Natural killer cell (primary cell): ENCODE measurements around the gene SEMA5A. TPM values are rescaled to one million over a fixed set of nuclear protein-coding genes. Genes with fewer than 3 reads are reported as not detected.

Experiments used
- ATAC-seq, 3 donors: fragments of 150-1000 bp in 2 of 3; fragments of 200-7000 bp in 1 of 3; cut with Tn5 transposase; 1 replicate in 1 of 3; 2 replicates in 2 of 3; pipeline ENCODE4 v1.10.0; 2021; ENCODE audit warnings: mild to moderate bottlenecking in 2 of 3, moderate library complexity in 2 of 3
- DNase-seq, 2 donors: peaks; one replicate each; pipeline versions ENCODE4 v3.0.0 to v3.0.0-alpha.2; 2013 to 2021; ENCODE audit warnings: mixed read lengths in 1 of 2
- H3K27ac ChIP-seq: one replicate; pipeline ENCODE4 v1.5.1; 2013; ENCODE audit warnings: mild to moderate bottlenecking, low read length
- H3K27me3 ChIP-seq: one replicate; pipeline ENCODE4 v1.6.1; 2013; ENCODE audit warnings: low read length; ENCODE audit not compliant: control insufficient read depth, insufficient read depth
- H3K36me3 ChIP-seq: one replicate; pipeline ENCODE4 v1.6.1; 2013; ENCODE audit warnings: low read length; ENCODE audit not compliant: control insufficient read depth, insufficient read depth
- H3K4me1 ChIP-seq: one replicate; pipeline ENCODE4 v1.6.1; 2013; ENCODE audit warnings: low read length; ENCODE audit not compliant: control insufficient read depth, insufficient read depth
- H3K4me3 ChIP-seq: one replicate; pipeline ENCODE4 v1.5.1; 2013; ENCODE audit warnings: low read length
- H3K9me3 ChIP-seq: one replicate; pipeline ENCODE4 v1.6.1; 2013; ENCODE audit warnings: low read length; ENCODE audit not compliant: control insufficient read depth, insufficient read depth
- H3K27ac Mint-ChIP-seq, 2 donors: one replicate each; pipeline ENCODE4 v1.8.0; 2022; ENCODE audit warnings: mild to moderate bottlenecking in 2 of 2, mixed read lengths in 2 of 2, moderate library complexity in 1 of 2
- H3K27me3 Mint-ChIP-seq, 2 donors: one replicate each; pipeline ENCODE4 v1.8.0; 2022; ENCODE audit warnings: low read depth in 2 of 2, mixed read lengths in 2 of 2
- H3K36me3 Mint-ChIP-seq: one replicate; pipeline ENCODE4 v1.8.0; 2022; ENCODE audit warnings: mixed read lengths
- H3K4me1 Mint-ChIP-seq, 2 donors: one replicate each; pipeline ENCODE4 v1.8.0; 2022; ENCODE audit warnings: mixed read lengths in 2 of 2
- H3K4me3 Mint-ChIP-seq: one replicate; pipeline ENCODE4 v1.8.0; 2022; ENCODE audit warnings: mild to moderate bottlenecking, moderate library complexity, mixed read lengths
- H3K9me3 Mint-ChIP-seq, 2 donors: one replicate each; pipeline ENCODE4 v1.8.0; 2022; ENCODE audit warnings: mixed read lengths in 2 of 2
- WGBS: methylation state at CpG from one replicate; pipeline ENCODE4 v1.1.7; 2013; ENCODE audit warnings: missing lambda C conversion rate; ENCODE audit not compliant: insufficient coverage; 5-methylcytosine and 5-hydroxymethylcytosine counted together
- intact Hi-C: fragments of 100-400 bp; cut with micrococcal nuclease; formaldehyde crosslinking; loops from one replicate; pipeline ENCODE4 v1.14.2; 2022
- total RNA-seq, 4 donors: library from RNA; stranded (reverse); fragments of 120-200 nt in 1 of 4; gene quantifications; one replicate each; pipeline versions ENCODE4 v1.2.3 to v1.2.4, GENCODE V29; 2013 to 2022
- TF ChIP-seq, protein P1 (sequence below): fragments of 200-600 bp; IDR thresholded peaks from one replicate; pipeline ENCODE4 v1.8.0; 2022; ENCODE audit warnings: antibody characterized with exemption

The SEMA5A gene
- total RNA-seq, 3 donors from 2014 or later (not counting 1 experiment from before 2014, with no cell fraction given), result 0.15 TPM; not detected in 2

- Histone ChIP-seq H3K4me3 (no peak overlapping the region), H3K4me1 (no peaks in the 10 kb centered on the region), H3K9me3 (no peaks in the 10 kb centered on the region), H3K36me3 (no peaks in the 10 kb centered on the region), H3K27me3 (no peaks in the 10 kb centered on the region), H3K27ac (no peak overlapping the region)
- Mint-ChIP-seq H3K4me3 (no peak overlapping the region), H3K36me3 (no peaks in the 10 kb centered on the region), H3K27ac (no peak overlapping the region), H3K9me3 (peaks cover 0 to 8% of the 10 kb centered on the region in 2 donors), H3K4me1 (no peaks in the 10 kb centered on the region), H3K27me3 (no peaks in the 10 kb centered on the region)
- 90% methylated on average over 8 of the region's 9 CpGs for WGBS
- intact Hi-C loops, result no loop called here
- no peak for ATAC-seq
- TF ChIP-seq, protein P1, sequence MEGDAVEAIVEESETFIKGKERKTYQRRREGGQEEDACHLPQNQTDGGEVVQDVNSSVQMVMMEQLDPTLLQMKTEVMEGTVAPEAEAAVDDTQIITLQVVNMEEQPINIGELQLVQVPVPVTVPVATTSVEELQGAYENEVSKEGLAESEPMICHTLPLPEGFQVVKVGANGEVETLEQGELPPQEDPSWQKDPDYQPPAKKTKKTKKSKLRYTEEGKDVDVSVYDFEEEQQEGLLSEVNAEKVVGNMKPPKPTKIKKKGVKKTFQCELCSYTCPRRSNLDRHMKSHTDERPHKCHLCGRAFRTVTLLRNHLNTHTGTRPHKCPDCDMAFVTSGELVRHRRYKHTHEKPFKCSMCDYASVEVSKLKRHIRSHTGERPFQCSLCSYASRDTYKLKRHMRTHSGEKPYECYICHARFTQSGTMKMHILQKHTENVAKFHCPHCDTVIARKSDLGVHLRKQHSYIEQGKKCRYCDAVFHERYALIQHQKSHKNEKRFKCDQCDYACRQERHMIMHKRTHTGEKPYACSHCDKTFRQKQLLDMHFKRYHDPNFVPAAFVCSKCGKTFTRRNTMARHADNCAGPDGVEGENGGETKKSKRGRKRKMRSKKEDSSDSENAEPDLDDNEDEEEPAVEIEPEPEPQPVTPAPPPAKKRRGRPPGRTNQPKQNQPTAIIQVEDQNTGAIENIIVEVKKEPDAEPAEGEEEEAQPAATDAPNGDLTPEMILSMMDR, result no peak
- DNase-seq, result no peak
These were observed 304.2 kb downstream of the SEMA5A start for GRCh38 chr5:9241479-9242305.

GRCh38 chr5:9240431-9240830 lies 305.4 kb downstream of the SEMA5A start:
- no peak overlapping the region for H3K4me3 ChIP-seq
- H3K9me3 ChIP-seq, result no peaks in the 10 kb centered on the region
- TF ChIP-seq, protein P1, result no peak
- WGBS, result 73% methylated on average over 2 of the region's 2 CpGs
- H3K4me1 ChIP-seq, result no peaks in the 10 kb centered on the region
- no peaks in the 10 kb centered on the region for H3K36me3 ChIP-seq
- intact Hi-C loops, result no loop called here
- Mint-ChIP-seq H3K27me3 (no peaks in the 10 kb centered on the region), H3K4me1 (no peaks in the 10 kb centered on the region), H3K9me3 (peaks cover 3 to 4% of the 10 kb centered on the region in 2 donors), H3K36me3 (no peaks in the 10 kb centered on the region), H3K4me3 (no peak overlapping the region), H3K27ac (no peak overlapping the region)
- no peaks in the 10 kb centered on the region for H3K27me3 ChIP-seq
- no peak overlapping the region for H3K27ac ChIP-seq
- DNase-seq, result no peak
- no peak for ATAC-seq

GRCh38 chr5:9239626-9240025 lies 306.2 kb downstream of the SEMA5A start:
- WGBS, result no CpG with 5 or more reads among the region's 2 CpGs
- no peaks in the 10 kb centered on the region for H3K9me3 ChIP-seq
- no peaks in the 10 kb centered on the region for H3K36me3 ChIP-seq
- TF ChIP-seq, protein P1, result no peak
- H3K4me1 Mint-ChIP-seq, result no peaks in the 10 kb centered on the region
- no peak overlapping the region for H3K4me3 Mint-ChIP-seq
- H3K27ac Mint-ChIP-seq, result no peak overlapping the region
- DNase-seq (no peak), ATAC-seq (no peak)
- H3K9me3 Mint-ChIP-seq, result peaks cover 3 to 4% of the 10 kb centered on the region in 2 donors
- H3K4me1 ChIP-seq, result no peaks in the 10 kb centered on the region
- H3K27me3 Mint-ChIP-seq, result no peaks in the 10 kb centered on the region
- H3K36me3 Mint-ChIP-seq, result no peaks in the 10 kb centered on the region
- no peaks in the 10 kb centered on the region for H3K27me3 ChIP-seq
- H3K27ac ChIP-seq, result no peak overlapping the region
- H3K4me3 ChIP-seq, result no peak overlapping the region
- intact Hi-C loops, result no loop called here

DNA sequence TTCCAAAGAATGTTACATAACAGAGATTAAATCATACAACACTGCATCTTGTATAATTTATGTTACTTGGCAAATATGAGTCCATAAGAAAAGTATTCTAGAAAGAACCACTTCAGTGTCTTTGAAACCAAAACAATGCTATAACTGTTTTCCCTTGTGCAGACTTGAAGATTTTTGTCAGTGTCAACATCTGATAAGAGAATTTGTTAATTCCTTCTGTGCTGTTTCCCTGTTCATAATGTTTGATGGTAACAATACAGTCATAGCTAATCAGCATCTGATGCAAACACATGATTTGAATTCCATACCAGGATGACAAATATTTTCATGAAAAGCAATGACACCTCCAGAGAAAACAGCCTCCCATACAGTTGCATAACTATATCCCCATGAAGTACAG lies 306.8 kb downstream of the SEMA5A start:
- TF ChIP-seq, protein P1, result no peak
- DNase-seq, result no peak
- no peaks in the 10 kb centered on the region for H3K36me3 Mint-ChIP-seq
- H3K4me3 Mint-ChIP-seq, result no peak overlapping the region
- no peak overlapping the region for H3K27ac ChIP-seq
- H3K27me3 ChIP-seq, result no peaks in the 10 kb centered on the region
- peaks cover 3 to 4% of the 10 kb centered on the region in 2 donors for H3K9me3 Mint-ChIP-seq
- no peak overlapping the region for H3K27ac Mint-ChIP-seq
- intact Hi-C loops, result no loop called here
- no peaks in the 10 kb centered on the region for H3K4me1 ChIP-seq
- no peaks in the 10 kb centered on the region for H3K36me3 ChIP-seq
- H3K4me3 ChIP-seq, result no peak overlapping the region
- no peaks in the 10 kb centered on the region for H3K27me3 Mint-ChIP-seq
- ATAC-seq, result no peak
- H3K4me1 Mint-ChIP-seq, result no peaks in the 10 kb centered on the region
- H3K9me3 ChIP-seq, result no peaks in the 10 kb centered on the region
